GM20000 (cell line): Measurements from ENCODE around the gene KREMEN2.

ENCODE experiments used
- DNase-seq: peaks from one replicate; pipeline ENCODE4 v3.0.0; 2012; ENCODE audit warnings: low spot score
- TF ChIP-seq, protein P1 (sequence below): IDR thresholded peaks from 2 replicates; pipeline ENCODE4 v1.5.1; 2012; ENCODE audit warnings: mild to moderate bottlenecking, control low read depth; ENCODE audit errors: extremely low read depth, missing control alignments

KREMEN2 gene

DNA sequence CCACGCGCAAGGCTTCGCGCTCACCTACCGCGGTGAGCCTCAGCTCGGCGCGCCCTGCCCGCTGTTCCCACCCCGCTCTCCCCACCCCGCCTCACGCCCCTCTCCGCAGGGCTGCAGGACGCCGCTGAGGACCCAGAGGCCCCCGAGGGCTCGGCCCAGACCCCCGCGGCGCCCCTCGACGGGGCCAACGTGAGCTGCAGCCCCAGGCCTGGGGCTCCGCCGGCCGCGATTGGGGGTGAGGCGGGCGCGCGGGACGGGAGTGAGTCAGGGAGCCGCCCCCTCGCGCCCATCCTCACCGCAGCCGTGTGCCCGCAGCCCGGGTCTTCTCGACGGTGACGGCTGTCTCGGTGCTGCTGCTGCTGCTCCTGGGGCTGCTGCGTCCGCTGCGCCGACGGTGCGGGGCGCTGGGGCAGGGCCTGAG lies 3.1 kb downstream of the KREMEN2 start:
- TF ChIP-seq, protein P1, sequence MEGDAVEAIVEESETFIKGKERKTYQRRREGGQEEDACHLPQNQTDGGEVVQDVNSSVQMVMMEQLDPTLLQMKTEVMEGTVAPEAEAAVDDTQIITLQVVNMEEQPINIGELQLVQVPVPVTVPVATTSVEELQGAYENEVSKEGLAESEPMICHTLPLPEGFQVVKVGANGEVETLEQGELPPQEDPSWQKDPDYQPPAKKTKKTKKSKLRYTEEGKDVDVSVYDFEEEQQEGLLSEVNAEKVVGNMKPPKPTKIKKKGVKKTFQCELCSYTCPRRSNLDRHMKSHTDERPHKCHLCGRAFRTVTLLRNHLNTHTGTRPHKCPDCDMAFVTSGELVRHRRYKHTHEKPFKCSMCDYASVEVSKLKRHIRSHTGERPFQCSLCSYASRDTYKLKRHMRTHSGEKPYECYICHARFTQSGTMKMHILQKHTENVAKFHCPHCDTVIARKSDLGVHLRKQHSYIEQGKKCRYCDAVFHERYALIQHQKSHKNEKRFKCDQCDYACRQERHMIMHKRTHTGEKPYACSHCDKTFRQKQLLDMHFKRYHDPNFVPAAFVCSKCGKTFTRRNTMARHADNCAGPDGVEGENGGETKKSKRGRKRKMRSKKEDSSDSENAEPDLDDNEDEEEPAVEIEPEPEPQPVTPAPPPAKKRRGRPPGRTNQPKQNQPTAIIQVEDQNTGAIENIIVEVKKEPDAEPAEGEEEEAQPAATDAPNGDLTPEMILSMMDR: no peak
- DNase-seq: no peak

DNA sequence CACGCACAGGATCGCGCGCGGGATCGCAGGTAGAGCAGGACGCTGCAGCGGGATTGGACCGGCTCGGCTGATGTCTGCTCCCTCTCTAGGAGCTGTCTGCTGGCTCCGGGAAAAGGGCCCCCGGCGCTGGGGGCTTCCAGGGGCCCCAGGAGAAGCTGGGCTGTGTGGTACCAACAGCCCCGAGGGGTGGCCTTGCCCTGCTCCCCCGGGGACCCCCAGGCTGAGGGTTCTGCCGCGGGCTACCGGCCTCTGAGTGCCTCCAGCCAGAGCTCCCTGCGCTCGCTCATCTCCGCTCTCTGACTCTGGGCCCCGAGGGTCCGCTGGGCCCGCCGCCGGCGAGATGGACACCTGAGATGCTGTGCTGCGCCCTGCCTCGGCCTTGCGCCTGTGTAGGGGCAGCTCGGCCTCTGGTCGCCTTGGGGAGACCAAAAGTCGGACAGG lies 3.7 kb downstream of the KREMEN2 start:
- DNase-seq: no peak
- TF ChIP-seq, protein P1: no peak

DNA sequence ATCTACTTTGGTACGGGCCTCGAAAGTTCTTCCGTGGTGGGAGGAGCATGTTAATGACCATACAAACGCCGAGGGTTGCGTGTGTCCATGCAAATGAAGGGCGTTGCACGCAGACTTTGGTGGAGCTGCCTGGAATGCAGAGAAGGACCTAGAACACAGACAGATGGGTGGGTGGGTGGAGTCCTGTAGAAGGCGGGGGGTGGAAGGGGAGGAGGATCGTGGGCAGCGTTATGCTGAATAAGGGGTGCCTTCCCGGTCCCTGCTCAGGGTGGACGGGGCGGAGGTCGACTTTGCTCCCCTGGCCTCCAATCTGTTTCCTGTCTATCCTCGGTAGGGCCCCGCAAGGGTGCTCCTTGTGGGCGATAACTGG lies 4.3 kb downstream of the KREMEN2 start:
- peak; percentile 60 for DNase-seq
- TF ChIP-seq, protein P1: no peak

DNA sequence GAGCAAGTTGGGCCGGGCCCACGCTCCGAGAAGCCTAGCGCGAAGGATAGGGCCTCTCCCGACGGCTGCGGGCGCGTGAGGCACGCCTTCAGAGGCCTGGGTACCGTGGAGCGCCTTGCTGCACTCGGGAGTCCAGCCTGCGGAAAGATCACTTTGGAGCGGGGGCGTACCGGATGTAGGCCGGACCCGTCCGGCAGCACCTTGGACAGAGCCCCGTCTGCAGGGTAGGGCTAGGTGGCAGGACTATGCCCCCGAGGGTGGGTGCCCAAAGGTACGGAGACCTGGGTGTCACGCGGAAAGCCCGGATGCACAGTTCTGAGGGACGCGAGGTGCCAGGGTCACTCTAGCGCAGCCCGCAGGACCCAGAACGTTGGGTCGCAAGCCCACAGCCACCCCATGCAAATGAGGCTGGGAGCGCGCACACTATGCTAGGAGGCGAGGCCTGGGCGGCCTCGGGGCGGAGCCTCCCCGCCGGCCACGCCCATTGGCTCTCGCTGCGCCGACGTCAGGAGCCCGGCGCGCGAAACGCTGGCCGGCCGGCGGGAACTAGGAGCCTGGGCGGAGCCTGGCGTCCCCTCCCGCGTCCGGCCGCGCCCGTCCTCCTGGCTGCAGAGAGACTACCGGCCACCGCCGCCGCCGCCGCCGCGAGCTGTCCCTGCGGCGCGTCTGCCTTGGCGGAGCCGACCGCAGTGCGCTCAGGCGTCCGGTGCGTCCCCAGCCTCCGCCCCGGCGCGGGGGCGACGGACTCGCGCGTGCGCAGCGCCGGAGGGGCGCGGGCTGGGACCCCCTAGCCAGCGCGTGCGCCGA lies 4.9 kb downstream of the KREMEN2 start, which contains the start of gene PAQR4:
TSS of gene PAQR4 (plus strand) at position 611 of the 807 bp plus-strand sequence. CDS start 327 bp downstream, outside the sequence.
- peak; percentile 99 for DNase-seq
- TF ChIP-seq, protein P1: no peak

DNA sequence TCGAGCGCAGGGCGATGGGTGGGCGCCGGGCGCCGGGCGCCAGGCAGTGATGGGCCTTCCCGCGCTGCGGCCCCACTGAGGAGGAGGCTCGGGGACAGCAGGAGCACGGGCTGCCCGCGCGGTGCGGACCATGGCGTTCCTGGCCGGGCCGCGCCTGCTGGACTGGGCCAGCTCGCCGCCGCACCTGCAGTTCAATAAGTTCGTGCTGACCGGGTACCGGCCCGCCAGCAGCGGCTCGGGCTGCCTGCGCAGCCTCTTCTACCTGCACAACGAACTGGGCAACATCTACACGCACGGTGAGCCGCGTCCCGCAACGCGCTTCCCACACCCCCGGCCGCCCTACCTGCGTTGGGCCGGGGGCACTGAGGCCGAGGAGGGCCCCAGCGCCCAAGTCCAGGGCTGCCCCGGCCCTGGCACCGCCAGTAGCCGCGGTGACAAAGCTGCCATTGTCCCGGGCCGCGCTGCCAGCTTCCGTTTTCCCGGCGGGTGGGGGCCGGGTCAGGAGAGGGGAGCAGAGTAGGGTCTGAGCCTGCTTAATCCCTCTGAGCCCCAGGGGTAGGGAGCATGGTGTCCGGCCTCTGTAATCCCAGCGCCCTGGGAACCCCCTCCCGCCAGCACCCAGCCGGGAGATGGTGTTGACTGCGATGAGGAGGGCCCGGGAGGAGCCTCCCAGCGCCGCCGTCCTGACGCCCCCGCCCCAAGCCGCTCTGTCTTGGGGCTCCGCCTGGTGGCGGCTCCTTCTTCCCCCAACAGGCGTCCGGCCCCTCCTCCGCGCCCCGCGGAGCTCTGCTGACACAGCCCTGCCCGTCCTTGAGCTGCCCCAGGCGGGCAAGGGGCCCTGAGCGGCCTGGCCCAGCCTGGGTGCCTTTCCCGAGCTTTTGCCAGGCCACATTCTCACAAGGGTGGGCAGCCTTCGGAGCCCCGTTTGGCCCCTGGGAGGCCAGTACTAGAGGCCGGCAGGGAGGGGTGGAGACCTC lies 5.8 kb downstream of the KREMEN2 start:
- peak; percentile 92 for DNase-seq
- TF ChIP-seq, protein P1: peak; percentile 44

DNA sequence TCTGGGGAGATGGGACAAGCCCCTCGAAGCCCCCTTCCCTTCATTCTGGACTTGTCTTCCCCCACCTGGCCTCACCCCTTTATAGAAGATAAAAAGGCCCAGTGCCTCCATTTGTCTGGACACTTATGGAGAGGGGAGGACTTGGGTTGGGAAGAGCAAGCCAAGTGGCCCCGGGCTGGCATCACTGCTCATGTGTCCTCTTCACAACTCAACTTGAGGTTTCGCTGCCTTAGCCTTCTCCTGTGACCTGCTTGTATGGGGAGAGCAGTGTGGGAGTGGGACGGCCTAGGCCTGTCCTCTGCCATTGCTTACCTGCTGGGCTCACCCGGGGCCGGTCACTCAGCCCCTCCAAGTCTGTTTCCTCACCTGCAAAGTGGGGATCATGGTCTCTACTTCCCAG lies 6.5 kb downstream of the KREMEN2 start:
- no peak for DNase-seq

More for the DNA sequence above, 6.5 kb downstream of the KREMEN2 start:
- TF ChIP-seq, protein P1: no peak
